Thyroid gland (tissue), 4 donors: Measurements from ENCODE around the gene TOX4.

Experiments
- POLR2A ChIP-seq, 2 donors: fragments of 450-650 bp; IDR thresholded peaks; one replicate each; pipeline ENCODE4 v1.6.1; 2017; ENCODE audit warnings: antibody characterized with exemption in 2 of 2, mild to moderate bottlenecking in 2 of 2, moderate library complexity in 1 of 2
- TF ChIP-seq, protein P1 (sequence below), 6 experiments: fragments of 200-600 bp in 3 of 6; fragments of 450-650 bp in 3 of 6; sonication (generic) in 3 of 6; IDR thresholded peaks; one replicate each; pipeline ENCODE4 v1.5.1; 2016 to 2019; ENCODE audit warnings: antibody characterized with exemption in 6 of 6, mild to moderate bottlenecking in 2 of 6, inconsistent platforms in 1 of 6, moderate library complexity in 1 of 6

DNA sequence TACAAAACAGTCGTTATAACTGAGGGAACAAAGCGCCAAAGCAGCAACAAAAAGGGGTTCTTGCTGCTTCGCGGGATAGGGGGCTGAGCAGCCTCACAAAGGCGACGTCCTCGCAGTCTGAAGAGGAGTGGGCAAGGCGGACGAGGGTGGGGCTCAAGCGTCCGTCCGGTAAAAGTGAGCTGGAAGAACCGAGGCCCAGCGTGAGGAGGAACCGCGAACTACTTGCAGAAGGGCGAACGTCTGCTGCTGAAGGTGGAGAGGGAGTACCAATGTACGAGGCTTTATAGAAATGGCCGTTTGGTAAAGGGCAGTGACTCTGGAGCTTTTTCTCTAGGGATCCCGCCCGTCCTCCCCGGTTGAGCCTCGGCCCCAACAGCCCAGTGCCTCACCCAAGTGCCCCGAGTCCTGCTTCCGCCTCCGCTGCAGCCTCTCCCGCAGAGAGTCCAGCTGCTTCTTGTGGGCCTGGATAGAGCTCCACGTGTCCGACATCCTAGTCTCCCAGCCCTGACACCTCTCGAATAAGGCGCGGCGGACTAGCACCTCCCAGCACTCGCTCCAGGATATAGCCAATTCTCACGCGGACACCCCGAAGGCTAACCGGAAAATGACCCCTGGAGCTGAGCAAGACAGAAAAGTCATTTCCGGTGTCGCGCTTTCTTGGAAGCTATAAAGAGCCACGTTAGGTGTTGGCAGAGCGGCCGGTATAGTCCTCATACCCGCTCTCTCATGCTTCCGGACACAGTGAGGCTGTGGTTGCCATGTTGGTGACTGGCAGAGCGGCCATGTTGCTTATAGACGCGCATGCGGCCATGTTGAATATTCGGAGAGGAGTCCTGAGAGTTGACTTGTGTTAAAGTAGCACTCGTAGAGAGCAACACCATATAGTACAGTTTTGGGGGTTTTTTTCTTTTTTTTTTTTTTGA is 34.0 kb downstream of the TOX4 start, which contains the start of gene METTL3:
- TF ChIP-seq, protein P1, sequence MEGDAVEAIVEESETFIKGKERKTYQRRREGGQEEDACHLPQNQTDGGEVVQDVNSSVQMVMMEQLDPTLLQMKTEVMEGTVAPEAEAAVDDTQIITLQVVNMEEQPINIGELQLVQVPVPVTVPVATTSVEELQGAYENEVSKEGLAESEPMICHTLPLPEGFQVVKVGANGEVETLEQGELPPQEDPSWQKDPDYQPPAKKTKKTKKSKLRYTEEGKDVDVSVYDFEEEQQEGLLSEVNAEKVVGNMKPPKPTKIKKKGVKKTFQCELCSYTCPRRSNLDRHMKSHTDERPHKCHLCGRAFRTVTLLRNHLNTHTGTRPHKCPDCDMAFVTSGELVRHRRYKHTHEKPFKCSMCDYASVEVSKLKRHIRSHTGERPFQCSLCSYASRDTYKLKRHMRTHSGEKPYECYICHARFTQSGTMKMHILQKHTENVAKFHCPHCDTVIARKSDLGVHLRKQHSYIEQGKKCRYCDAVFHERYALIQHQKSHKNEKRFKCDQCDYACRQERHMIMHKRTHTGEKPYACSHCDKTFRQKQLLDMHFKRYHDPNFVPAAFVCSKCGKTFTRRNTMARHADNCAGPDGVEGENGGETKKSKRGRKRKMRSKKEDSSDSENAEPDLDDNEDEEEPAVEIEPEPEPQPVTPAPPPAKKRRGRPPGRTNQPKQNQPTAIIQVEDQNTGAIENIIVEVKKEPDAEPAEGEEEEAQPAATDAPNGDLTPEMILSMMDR (IDR thresholded peaks at IDR 0.05) = no peak
- TF ChIP-seq POLR2A (IDR thresholded peaks at IDR 0.05) = peak in 1 of 2 donors; percentile 54
